ENCODE results near the gene CEP162. TPM values are rescaled to one million over a fixed set of nuclear protein-coding genes. Genes with fewer than 3 reads are reported as not detected.
A peak's percentile ranks its signal among the peaks of the same experiment; 100 is the strongest.
"Not testable (repeated sequence)": the region's sequence is repeated elsewhere in the genome, so short reads cannot be mapped to it uniquely, and the experiment has no call there.

Gene CEP162
- 5.2 TPM for polyA plus RNA-seq (ENCODE audit: insufficient read length)

DNA sequence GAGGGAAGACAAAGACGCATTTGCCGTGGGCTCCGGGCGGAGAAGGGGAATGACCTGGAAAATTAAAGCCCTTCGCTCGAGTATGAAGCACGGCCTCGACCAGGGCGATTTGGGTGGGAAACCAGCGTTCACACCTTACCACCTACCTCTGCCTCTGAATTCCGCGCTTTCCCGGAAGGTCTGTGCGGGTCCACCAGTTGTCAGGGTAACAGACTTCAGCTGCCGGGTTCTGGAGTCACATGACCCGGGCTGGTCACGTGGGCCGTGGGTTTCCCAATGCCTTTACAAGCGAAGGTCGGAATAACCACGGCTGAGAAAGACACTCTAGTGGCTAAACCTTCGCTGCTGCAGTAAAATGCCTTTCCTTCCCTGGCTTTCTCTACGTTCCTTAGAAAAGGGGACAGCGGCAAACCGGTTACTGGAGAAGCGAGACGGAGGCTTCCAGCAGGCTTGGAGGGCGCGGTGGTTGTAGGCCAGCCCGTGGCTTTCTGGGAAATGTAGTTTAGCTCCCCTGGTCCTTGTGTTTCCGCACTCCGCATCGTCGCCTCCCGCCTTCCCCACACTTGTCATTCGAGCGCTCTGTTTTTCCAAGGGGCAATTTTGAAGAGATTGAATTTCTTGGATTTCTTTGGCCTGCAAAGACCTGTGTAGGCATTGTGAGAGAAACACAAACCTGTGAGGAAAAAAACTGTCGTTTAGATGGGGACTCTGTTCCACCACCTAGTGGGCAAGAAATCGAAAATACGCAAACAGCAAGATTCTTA is at the start of gene CEP162:
Gene CEP162, minus strand, starts transcription at position 210 of the 764 bp plus-strand sequence. CDS start 1,250 bp downstream, outside the sequence.
- DNase-seq = peak; percentile 93

DNA sequence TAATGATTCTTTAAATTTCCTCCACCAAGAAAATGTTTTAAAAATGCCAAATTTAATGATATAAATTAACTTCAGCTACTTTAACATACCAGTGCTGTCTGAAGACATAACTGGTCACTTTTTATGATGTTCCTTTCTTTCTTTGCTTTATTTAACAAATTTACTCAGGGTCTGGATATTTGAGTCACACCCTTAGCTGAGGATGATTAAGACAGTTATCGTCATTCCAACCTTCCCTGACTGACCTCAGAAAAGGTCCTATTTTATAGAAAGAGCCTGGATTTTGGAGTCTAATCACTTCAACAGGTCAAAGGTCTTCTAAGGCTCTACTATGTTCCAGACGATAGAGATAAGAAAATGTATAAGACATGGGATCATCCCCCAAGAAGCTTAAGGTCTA is 47.4 kb upstream of the CEP162 start:
- no peak for DNase-seq

DNA sequence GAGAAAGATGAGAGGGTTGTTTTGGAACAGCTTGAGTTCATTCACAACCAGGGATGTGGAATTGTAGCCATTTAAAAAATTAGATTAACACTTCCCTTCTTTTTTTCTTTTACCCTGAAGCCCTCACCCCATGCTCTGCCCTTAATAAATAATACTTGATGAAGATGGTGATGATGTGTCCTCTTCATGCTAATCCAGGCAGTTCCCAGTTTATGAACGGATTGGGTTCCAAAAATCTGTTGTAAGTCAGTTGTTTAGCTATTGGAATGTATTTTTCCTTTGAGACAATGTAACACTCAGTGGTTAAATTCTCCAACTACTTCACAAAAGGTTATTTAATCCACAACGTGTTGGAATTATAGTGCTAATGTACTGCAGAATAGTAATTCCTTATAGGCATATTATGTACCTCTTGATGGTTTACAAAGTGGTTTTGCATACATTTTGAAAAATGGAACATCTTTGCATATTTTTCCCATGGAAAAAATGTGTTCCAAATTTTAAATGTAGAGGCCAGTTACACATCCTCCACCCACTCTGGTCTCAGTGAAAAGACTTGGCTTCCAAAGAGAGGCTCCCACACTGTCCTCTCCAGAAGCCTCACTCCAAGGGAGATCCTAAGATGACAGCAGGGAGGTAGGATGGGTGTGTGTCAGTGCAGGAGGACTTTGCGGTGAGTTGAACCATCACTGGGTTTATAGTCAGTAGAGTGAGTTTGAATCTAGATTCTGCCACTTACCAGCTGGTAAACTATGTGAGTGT is 45.8 kb upstream of the CEP162 start:
- DNase-seq = peak; percentile 45

- DNase-seq = no peak
Measured at GRCh38 chr6:84272298-84272697, 44.9 kb upstream of the CEP162 start.

GRCh38 chr6:84271061-84271716 is 43.7 kb upstream of the CEP162 start:
- no peak for DNase-seq

- no peak for DNase-seq
Measured at GRCh38 chr6:84269947-84270733, 42.7 kb upstream of the CEP162 start.

GRCh38 chr6:84268781-84269180 is 41.3 kb upstream of the CEP162 start:
- DNase-seq = no peak

DNA sequence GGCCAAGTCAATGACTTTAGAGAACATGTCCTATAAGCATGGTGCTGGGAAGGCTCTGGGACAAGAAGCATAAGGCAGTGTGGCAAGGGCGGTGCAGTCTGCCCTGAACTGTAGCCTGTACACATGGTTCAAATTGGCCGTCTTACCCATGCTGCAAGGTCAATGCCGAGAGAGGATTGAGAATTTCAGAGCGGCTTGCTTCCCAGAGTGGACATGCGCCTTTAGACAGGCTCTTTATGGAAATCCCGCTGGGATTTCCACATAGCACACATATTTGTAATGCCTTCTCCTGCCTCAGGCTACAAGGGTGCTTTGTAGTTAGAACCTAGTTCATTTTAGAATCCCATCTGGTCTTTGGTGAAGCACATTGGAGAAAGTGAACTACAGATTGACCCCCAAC is 36.1 kb upstream of the CEP162 start:
- DNase-seq = no peak

GRCh38 chr6:84260926-84261325 is 33.5 kb upstream of the CEP162 start:
- no peak for DNase-seq

- no peak for DNase-seq
Measured at GRCh38 chr6:84260196-84260595, 32.8 kb upstream of the CEP162 start.

GRCh38 chr6:84258866-84259265 is 31.4 kb upstream of the CEP162 start:
- no peak for DNase-seq

GRCh38 chr6:84258268-84258667 is 30.8 kb upstream of the CEP162 start:
- DNase-seq = no peak

DNA sequence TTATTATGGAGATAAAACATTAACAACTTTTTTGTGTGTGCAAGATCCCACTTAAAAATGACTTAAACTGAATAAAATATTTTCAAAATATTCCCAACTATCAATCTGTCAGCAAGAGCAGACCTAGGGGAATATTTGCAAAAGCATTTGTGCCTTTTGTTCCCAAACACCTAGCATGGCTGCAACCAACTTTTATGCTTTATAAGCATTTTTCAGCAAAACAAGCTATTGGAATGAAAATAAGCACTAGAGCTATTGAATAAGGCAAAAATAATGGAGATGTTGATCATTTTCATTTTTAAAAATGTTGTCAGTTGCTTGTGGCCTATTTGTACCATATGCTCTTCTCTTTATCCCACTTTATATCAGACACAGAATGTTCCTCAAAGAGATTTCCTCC is 28.2 kb upstream of the CEP162 start:
- DNase-seq = no peak

GRCh38 chr6:84253380-84253779 is 25.9 kb upstream of the CEP162 start:
- DNase-seq = no peak

GRCh38 chr6:84251891-84252539 is 24.6 kb upstream of the CEP162 start:
- no peak for DNase-seq

DNA sequence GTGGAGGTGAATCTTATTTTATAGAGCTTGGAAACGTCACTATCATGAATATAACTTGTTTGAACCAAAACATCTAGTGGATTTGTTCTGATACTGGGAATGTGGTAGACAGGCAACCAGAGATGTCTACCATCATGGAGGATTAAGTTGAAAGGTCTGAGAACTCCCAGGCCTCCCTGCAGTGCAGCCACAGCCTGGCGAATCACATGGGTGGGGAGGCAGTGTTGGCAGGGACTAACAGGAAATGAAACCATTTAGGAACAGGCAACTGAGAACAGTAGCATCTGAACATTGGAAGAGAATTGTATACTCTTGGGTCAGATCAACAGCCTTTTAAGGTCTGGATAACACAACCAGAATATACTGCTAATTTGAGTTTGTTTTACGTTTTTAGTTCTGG is 22.3 kb upstream of the CEP162 start:
- no peak for DNase-seq

DNA sequence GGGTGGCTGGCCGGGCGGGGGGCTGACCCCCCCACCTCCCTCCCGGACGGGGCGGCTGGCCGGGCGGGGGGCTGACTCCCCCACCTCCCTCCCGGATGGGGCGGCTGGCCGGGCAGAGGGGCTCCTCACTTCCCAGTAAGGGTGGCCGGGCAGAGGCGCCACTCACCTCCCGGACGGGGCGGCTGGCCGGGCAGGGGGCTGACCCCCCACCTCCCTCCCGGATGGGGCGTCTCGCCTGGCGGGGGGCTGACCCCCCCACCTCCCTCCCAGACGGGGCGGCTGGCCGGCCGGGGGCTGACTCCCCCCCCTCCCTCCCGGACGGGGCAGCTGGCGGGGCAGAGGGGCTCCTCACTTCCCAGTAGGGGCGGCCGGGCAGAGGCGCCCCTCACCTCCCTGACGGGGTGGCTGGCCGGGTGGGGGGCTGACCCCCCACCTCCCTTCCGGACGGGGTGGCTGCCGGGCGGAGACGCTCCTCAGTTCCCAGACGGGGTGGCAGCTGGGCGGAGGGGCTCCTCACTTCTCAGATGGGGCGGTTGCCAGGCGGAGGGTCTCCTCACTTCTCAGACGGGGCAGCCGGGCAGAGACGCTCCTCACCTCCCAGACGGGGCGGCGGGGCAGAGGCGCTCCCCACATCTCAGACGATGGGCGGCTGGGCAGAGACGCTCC is 17.1 kb upstream of the CEP162 start:
- DNase-seq = not testable (repeated sequence)

GRCh38 chr6:84243240-84243639 is 15.8 kb upstream of the CEP162 start:
- no peak for DNase-seq

DNA sequence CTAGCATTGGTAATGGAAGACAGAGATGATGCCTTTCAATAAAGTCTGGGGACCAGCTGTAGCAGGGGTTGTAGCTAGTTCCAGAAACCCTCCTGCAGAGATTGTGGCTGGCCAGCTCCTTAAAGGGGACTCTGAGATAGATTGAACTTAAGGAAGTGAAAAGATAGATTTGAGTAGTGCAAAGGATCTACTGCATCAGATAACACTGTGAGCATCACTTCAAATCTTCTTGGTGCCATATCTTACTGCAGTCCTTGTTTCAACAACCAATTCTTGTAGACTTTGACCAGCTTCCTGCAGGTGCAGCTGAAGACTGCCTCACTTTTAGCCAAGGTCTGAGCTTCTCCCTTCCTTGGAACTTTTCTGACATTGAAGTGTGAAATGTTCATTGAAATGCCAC is 14.8 kb upstream of the CEP162 start:
- no peak for DNase-seq

GRCh38 chr6:84228198-84228543 is 728 bp upstream of the CEP162 start:
- no peak for DNase-seq

DNA sequence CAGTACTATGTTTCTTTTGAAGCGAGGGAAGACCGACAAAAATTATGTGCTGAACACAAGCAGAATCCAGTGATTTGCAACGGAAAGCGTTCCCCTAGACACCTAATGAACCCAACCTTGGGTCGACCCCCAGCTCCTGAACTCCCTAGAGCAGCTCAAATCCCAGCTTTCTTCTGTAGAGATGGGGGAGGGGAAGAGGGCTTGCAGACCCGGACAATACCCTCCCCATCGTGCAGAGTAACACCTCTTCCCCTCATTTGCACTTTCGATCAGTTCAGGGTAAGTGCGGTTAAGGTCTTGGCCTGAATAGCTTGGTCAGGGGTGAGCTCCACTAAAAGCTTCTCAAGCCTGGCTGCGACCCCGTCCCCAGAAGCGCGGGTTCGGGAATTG is 404 bp downstream of the CEP162 start:
- no peak for DNase-seq

DNA sequence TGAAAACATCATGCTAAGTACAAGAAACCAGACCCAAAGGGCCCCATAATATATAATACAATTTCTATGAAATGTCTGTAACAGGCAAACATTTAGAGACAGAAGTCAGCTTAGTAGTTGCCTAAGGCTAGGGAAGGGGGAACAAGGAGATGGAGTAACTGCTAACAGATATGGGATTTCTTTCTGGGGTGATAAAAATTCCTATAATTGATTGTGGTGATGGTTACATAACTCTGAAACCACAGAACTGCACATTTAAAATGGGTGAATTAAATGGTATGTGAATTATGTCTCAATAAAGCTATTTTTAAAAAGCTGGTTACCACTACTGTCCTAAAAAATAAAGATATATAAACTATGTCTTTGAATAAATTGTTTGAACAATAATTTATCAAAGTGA is 3.2 kb downstream of the CEP162 start:
- DNase-seq = no peak
